GM18909 (cell line): ENCODE measurements around the gene RIMBP2.
"Not testable (repeated sequence)": the region's sequence is repeated elsewhere in the genome, so short reads cannot be mapped to it uniquely, and the experiment has no call there.

Experiments
- ATAC-seq: cut with Tn5 transposase; IDR thresholded peaks from one replicate; pipeline ENCODE4 v1.9.1; 2021; ENCODE audit warnings: mild to moderate bottlenecking; ENCODE audit not compliant: unreplicated experiment, poor library complexity

The RIMBP2 gene

GRCh38 chr12:130715998-130716968 lies at the start of gene RIMBP2:
RIMBP2 (minus strand) TSS chr12:130716299; CDS start chr12:130479013, 237,286 bp downstream.
- peak; percentile 45 for ATAC-seq

GRCh38 chr12:130765186-130765659 lies 49.1 kb upstream of the RIMBP2 start:
- no peak for ATAC-seq

- ATAC-seq, result no peak
These were observed 48.5 kb upstream of the RIMBP2 start for GRCh38 chr12:130764475-130765185.

- no peak for ATAC-seq
These were observed 48.0 kb upstream of the RIMBP2 start for GRCh38 chr12:130764073-130764472.

- no peak for ATAC-seq
These were observed 46.2 kb upstream of the RIMBP2 start for GRCh38 chr12:130762319-130762675.

GRCh38 chr12:130761537-130762318 lies 45.6 kb upstream of the RIMBP2 start:
- ATAC-seq, result peak; percentile 56

- no peak for ATAC-seq
These were observed 38.3 kb upstream of the RIMBP2 start for GRCh38 chr12:130754234-130754901.

- ATAC-seq, result no peak
These were observed 36.7 kb upstream of the RIMBP2 start for GRCh38 chr12:130752692-130753230.

GRCh38 chr12:130752037-130752436 lies 35.9 kb upstream of the RIMBP2 start:
- not testable (repeated sequence) for ATAC-seq

GRCh38 chr12:130748786-130749185 lies 32.7 kb upstream of the RIMBP2 start:
- ATAC-seq, result no peak

GRCh38 chr12:130747867-130748740 lies 32.0 kb upstream of the RIMBP2 start:
- ATAC-seq, result peak; percentile 88

- no peak for ATAC-seq
These were observed 30.4 kb upstream of the RIMBP2 start for GRCh38 chr12:130746546-130746945.

GRCh38 chr12:130745921-130746320 lies 29.8 kb upstream of the RIMBP2 start:
- no peak for ATAC-seq

GRCh38 chr12:130744274-130744673 lies 28.2 kb upstream of the RIMBP2 start:
- no peak for ATAC-seq

- no peak for ATAC-seq
These were observed 27.5 kb upstream of the RIMBP2 start for GRCh38 chr12:130743606-130744005.

GRCh38 chr12:130743176-130743575 lies 27.1 kb upstream of the RIMBP2 start:
- ATAC-seq, result no peak

GRCh38 chr12:130742716-130743115 lies 26.6 kb upstream of the RIMBP2 start:
- no peak for ATAC-seq

- no peak for ATAC-seq
These were observed 26.0 kb upstream of the RIMBP2 start for GRCh38 chr12:130742112-130742511.

- no peak for ATAC-seq
These were observed 23.5 kb upstream of the RIMBP2 start for GRCh38 chr12:130739571-130739970.
